Right lobe of liver (tissue), 4 donors: ENCODE measurements around the gene PCDH7.

Experiments used
- POLR2A ChIP-seq: fragments of 450-650 bp; IDR thresholded peaks from one replicate; pipeline ENCODE4 v1.6.1; 2017; ENCODE audit warnings: antibody characterized with exemption, mild to moderate bottlenecking
- TF ChIP-seq, protein P1 (sequence below), 4 donors: fragments of 200-600 bp in 3 of 4; fragments of 450-650 bp in 1 of 4; IDR thresholded peaks; one replicate each; pipeline versions ENCODE4 v1.5.1 to v1.8.0; 2016 to 2022; ENCODE audit warnings: antibody characterized with exemption in 4 of 4, mild to moderate bottlenecking in 2 of 4
- donor health status: DM: no; HTN: no; CAD: no.
- donor health status: DM: no; HTN: no; CAD: no.
- donor health status: DM: no; HTN: yes; CAD: no.

DNA sequence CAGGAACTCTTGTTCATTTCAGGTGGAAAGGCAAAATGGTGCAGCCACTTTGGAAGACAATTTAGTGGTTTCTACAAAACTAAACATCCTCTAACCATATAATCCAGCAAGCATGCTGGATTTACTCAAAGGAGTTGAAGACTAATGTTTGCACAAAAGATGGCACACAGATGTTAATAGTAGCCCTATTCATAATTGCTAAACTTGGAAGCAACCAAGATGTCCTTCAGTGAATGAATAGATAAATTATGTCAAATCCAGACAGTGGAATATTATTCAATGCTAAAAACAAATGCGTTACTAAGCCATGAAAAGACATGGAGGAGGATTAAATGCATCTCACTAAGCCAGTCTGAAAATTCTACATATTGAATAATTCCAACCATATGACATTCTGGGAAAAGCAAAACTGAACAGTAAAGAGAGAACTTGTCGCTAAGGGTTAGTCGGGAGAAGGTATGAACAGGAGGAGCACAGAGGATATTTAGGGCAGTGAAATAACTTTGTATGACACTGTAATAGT, 48.2 kb upstream of the PCDH7 start:
- TF ChIP-seq, protein P1, sequence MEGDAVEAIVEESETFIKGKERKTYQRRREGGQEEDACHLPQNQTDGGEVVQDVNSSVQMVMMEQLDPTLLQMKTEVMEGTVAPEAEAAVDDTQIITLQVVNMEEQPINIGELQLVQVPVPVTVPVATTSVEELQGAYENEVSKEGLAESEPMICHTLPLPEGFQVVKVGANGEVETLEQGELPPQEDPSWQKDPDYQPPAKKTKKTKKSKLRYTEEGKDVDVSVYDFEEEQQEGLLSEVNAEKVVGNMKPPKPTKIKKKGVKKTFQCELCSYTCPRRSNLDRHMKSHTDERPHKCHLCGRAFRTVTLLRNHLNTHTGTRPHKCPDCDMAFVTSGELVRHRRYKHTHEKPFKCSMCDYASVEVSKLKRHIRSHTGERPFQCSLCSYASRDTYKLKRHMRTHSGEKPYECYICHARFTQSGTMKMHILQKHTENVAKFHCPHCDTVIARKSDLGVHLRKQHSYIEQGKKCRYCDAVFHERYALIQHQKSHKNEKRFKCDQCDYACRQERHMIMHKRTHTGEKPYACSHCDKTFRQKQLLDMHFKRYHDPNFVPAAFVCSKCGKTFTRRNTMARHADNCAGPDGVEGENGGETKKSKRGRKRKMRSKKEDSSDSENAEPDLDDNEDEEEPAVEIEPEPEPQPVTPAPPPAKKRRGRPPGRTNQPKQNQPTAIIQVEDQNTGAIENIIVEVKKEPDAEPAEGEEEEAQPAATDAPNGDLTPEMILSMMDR (IDR thresholded peaks at IDR 0.05), result no peak
- TF ChIP-seq POLR2A, result no peak
